ENCODE data around the gene PTPRH. TPM values are rescaled to one million over a fixed set of nuclear protein-coding genes. Genes with fewer than 3 reads are reported as not detected.
A peak's percentile ranks its signal among the peaks of the same experiment; 100 is the strongest.

PTPRH gene
- total and polyA plus RNA-seq, 12 donors, result 0.25 to 7.5 (median 2.4) TPM

DNA sequence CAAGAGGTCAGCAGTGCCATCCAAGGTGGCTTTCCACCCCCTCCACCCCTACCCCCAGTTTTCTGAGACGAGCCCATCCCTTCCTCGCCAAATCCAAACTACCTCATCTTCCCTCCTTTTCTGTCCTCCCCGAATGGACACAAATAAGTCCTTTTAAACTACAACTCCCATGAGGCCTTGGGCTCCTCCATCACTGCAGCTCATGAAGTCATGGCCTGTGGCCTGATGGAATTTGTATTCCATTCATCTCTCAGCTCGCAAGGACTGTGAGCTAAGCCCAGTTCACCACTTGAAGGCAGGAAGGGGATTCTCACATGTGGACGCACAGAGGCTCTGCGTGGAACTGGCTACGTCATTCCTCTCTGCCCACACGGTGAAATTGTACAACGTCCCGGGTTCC lies 12.5 kb downstream of the PTPRH start:
- H3K27me3 ChIP-seq, result no peaks in the 10 kb centered on the region
- DNase-seq, result no peak
- TF ChIP-seq, protein P1, sequence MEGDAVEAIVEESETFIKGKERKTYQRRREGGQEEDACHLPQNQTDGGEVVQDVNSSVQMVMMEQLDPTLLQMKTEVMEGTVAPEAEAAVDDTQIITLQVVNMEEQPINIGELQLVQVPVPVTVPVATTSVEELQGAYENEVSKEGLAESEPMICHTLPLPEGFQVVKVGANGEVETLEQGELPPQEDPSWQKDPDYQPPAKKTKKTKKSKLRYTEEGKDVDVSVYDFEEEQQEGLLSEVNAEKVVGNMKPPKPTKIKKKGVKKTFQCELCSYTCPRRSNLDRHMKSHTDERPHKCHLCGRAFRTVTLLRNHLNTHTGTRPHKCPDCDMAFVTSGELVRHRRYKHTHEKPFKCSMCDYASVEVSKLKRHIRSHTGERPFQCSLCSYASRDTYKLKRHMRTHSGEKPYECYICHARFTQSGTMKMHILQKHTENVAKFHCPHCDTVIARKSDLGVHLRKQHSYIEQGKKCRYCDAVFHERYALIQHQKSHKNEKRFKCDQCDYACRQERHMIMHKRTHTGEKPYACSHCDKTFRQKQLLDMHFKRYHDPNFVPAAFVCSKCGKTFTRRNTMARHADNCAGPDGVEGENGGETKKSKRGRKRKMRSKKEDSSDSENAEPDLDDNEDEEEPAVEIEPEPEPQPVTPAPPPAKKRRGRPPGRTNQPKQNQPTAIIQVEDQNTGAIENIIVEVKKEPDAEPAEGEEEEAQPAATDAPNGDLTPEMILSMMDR (IDR thresholded peaks at IDR 0.05), result no peak
- no peaks in the 10 kb centered on the region for H3K9me3 ChIP-seq
- intact Hi-C loops (cut with DNase I), result no loop called here
- no peak overlapping the region for H3K27ac ChIP-seq
- ATAC-seq, result no peak
- H3K4me1 ChIP-seq, result no peaks in the 10 kb centered on the region
- H3K4me3 ChIP-seq, result no peak overlapping the region
- no peaks in the 10 kb centered on the region for H3K36me3 ChIP-seq
- WGBS, 2 donors, result 88 to 91% methylated on average over 10 of the region's 10 CpGs

DNA sequence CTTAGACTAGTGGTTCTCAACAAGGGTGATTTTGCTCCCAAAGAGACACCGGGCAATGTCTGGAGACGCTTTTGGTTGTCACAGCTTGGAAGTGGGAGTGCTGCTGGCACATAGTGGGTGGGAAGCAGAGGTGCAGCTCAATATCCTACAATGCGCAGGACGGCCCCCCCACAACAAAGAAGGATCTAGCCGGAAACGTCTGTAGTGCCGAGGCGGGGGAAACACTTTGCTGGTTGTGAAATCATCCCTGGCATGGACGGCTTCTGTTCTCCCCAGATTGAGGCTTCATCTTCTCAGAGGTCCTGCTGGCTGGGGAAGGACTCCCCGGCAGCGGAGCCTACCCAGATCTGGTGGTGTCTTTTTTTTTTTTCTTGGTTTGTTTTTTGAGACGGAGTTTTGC lies 15.8 kb downstream of the PTPRH start:
- H3K4me1 ChIP-seq, result peaks cover 0 to 6% (median 0%) of the 10 kb centered on the region in 9 donors
- intact Hi-C loops (cut with DNase I), result no loop called here
- TF ChIP-seq, protein P1 (IDR thresholded peaks at IDR 0.05), result no peak
- ATAC-seq (no peak), DNase-seq (no peak)
- no peaks in the 10 kb centered on the region for H3K27me3 ChIP-seq
- WGBS, 2 donors, result 82 to 85% methylated on average over 12 of the region's 12 CpGs
- H3K9me3 ChIP-seq, result no peaks in the 10 kb centered on the region
- H3K36me3 ChIP-seq, result no peaks in the 10 kb centered on the region
- no peak overlapping the region for H3K4me3 ChIP-seq
- no peak overlapping the region for H3K27ac ChIP-seq

DNA sequence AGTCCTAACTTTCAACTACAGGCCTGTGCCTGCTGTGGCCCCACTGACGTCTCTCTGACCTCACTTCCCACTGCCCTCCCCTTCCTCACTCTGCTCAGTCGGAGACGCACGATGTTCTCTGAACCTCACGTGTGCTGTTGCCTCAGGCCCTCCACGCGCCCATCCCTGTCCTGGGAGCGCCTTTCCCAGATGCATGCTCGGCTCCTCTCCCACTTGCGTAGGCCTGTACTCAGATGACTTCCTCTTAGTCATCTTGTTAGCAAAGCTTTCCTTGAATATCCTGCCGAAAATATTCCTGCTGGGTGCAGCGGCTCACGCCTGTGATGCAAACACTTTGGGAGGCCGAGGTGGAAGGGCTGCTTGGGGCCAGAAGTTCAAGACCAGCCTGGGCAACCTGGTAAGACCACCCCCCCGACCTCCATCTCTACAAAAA lies 19.9 kb downstream of the PTPRH start:
- TF ChIP-seq, protein P1 (IDR thresholded peaks at IDR 0.05), result no peak
- H3K27me3 ChIP-seq, result peaks cover 0 to 9% (median 0%) of the 10 kb centered on the region in 7 donors
- DNase-seq, result peak in 1 of 2 donors; percentile 60
- no peak overlapping the region for H3K4me3 ChIP-seq
- no peaks in the 10 kb centered on the region for H3K9me3 ChIP-seq
- peaks cover 0 to 6% (median 0%) of the 10 kb centered on the region in 9 donors for H3K4me1 ChIP-seq
- intact Hi-C loops (cut with DNase I), result no loop called here
- peak in 7 of 8 donors; percentile 77 to 94 (median 89) for ATAC-seq
- no peaks in the 10 kb centered on the region for H3K36me3 ChIP-seq
- WGBS, 2 donors, result 50 to 60% methylated on average over 15 of the region's 15 CpGs
- H3K27ac ChIP-seq, result peak overlapping the region in 5 of 10 donors; percentile 11 to 69 (median 58)

DNA sequence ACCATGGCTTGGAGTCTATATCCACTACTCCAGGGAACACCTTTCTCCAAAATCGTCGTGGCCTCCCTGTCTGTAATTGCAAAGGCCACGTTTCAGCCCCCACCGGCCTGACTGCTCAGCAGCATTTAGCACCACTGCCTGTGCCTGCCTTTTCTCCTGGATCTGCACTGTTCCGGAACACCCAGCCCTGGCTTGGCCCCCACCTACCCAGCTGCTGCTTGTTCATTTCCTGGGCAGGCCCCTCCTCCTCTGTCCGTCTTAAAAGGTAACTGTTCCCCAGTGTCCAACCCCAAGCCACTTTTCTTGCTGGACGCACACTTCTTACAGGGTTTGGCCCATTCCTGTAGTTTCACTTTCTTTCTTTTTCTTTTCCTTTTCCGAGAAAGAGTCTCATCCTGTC lies 20.7 kb downstream of the PTPRH start:
- Histone ChIP-seq H3K36me3 (no peaks in the 10 kb centered on the region), H3K4me3 (no peak overlapping the region), H3K27ac (peak overlapping the region in 5 of 10 donors; percentile 11 to 69 (median 58)), H3K4me1 (peaks cover 0 to 6% (median 0%) of the 10 kb centered on the region in 9 donors), H3K27me3 (peaks cover 0 to 9% (median 0%) of the 10 kb centered on the region in 7 donors), H3K9me3 (no peaks in the 10 kb centered on the region)
- WGBS, 2 donors, result 62 to 63% methylated on average over 8 of the region's 8 CpGs
- intact Hi-C loops (cut with DNase I), result no loop called here
- DNase-seq, result no peak
- ATAC-seq, result peak in 3 of 8 donors; percentile 23 to 41 (median 29)
- TF ChIP-seq, protein P1 (IDR thresholded peaks at IDR 0.05), result no peak
